Measurements from ENCODE around the gene PCCA.

The PCCA gene

DNA sequence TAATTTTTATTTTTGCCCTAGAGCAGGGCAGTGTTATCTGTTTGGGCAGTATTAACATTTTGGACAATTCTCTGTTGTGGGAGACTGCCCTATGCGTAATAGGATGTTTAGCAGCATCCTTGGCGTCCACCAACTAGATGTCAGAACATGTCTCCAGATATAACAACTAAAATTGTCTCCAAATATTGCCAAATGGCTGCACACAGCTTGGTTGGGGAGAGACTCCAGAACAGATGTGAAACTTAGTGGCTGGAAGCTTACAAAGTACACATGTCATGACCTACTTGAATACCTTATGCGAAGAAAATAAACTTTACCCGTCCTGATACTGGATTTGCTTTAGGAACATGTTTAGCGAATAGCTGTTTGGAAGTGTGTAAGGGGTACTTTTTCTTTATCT lies 376.7 kb downstream of the PCCA start:
- Mint-ChIP-seq H3K9me3 (no peaks in the 10 kb centered on the region), H3K36me3 (ENCODE audit: low read depth) (no peaks in the 10 kb centered on the region), H3K27me3 (no peaks in the 10 kb centered on the region), H3K27ac (no peak overlapping the region), H3K4me1 (no peaks in the 10 kb centered on the region), H3K4me3 (no peak overlapping the region)
- DNase-seq: no peak
- ATAC-seq: no peak

GRCh38 chr13:100470866-100471505 lies 382.1 kb downstream of the PCCA start:
- no peak overlapping the region for H3K4me3 Mint-ChIP-seq
- no peak for ATAC-seq
- no peaks in the 10 kb centered on the region for H3K27me3 Mint-ChIP-seq

DNA sequence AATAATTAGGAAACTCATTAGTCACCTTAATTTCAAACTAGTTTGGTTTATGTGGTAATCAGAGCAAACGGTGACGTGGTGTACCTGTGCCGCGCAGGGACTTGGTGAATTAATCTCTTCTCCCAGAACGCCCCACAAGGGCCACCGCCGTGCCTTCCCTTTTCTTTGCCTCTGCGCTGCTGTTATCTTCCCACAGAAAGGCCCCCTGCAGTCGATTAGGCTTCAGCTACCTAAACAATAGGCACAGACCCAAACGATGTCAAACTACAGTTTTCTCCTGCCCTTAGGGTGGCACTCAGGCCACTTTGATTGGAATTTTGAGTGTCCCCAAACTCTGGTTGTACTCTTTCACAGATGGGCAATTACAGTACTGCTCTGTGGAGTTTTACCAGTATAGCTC lies 384.2 kb downstream of the PCCA start:
- H3K27me3 Mint-ChIP-seq: no peaks in the 10 kb centered on the region
- no peak overlapping the region for H3K4me3 Mint-ChIP-seq
- DNase-seq: no peak
- H3K9me3 Mint-ChIP-seq: no peaks in the 10 kb centered on the region
- H3K27ac Mint-ChIP-seq: no peak overlapping the region
- no peak for ATAC-seq
- H3K4me1 Mint-ChIP-seq: peaks cover 5% of the 10 kb centered on the region
- no peaks in the 10 kb centered on the region for H3K36me3 Mint-ChIP-seq (ENCODE audit: low read depth)

More at GRCh38 chr13:100470866-100471505, 382.1 kb downstream of the PCCA start:
- Mint-ChIP-seq H3K9me3 (no peaks in the 10 kb centered on the region), H3K36me3 (ENCODE audit: low read depth) (no peaks in the 10 kb centered on the region), H3K27ac (no peak overlapping the region), H3K4me1 (peaks cover 5% of the 10 kb centered on the region)
- no peak for DNase-seq

DNA sequence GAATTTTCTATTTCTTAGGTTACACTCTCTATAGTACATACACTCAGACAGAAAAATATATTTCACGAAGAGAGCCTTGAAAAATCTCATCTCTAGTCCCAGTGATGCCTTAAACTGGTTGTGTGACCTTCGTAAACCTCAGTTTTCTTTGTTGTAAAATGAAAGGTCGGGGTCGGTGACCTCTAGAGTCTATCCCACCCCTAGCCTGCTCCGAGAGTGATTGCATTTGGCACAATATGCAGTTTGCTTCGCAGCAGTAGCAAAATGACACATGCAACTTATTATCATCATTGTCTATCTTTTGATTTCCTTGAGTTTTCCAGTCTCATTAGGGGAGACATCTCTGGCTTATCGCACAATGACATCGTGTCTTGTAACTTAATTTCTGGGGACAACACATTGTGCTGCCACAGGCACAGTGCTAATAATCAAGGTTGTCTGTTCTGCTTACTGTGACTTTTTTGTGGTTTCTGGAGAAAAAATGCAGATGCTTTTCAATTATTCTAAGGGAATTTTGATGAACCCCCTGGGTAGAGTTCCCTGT lies 384.7 kb downstream of the PCCA start:
- H3K27me3 Mint-ChIP-seq: no peaks in the 10 kb centered on the region
- DNase-seq: no peak
- no peak overlapping the region for H3K27ac Mint-ChIP-seq
- no peak overlapping the region for H3K4me3 Mint-ChIP-seq
- no peaks in the 10 kb centered on the region for H3K9me3 Mint-ChIP-seq
- H3K4me1 Mint-ChIP-seq: peaks cover 5% of the 10 kb centered on the region
- no peak for ATAC-seq
- H3K36me3 Mint-ChIP-seq (ENCODE audit: low read depth): no peaks in the 10 kb centered on the region

DNA sequence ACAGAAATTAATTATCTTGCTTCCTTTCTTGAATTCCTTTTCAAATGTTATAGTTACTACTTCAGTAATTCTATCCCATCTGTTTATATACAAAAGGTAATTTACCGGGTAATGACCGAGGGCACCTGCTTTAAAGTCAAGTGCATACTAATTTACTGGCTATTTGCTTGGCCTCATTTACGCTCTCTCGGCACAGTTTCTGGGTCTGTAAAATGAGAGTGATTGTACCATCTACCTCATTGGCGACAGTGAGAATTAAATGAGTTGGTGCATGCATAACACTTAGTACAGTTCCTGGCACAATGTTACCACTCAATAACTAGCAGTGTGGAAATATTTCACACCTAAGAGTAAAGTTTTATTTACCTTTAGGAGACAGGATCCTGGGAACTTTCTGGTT lies 388.1 kb downstream of the PCCA start:
- no peak for ATAC-seq
- Mint-ChIP-seq H3K36me3 (ENCODE audit: low read depth) (no peaks in the 10 kb centered on the region), H3K4me3 (no peak overlapping the region), H3K27me3 (no peaks in the 10 kb centered on the region), H3K4me1 (no peaks in the 10 kb centered on the region), H3K9me3 (no peaks in the 10 kb centered on the region), H3K27ac (no peak overlapping the region)
- DNase-seq: no peak

- Mint-ChIP-seq H3K4me1 (peaks cover 1% of the 10 kb centered on the region), H3K27me3 (no peaks in the 10 kb centered on the region), H3K36me3 (ENCODE audit: low read depth) (no peaks in the 10 kb centered on the region), H3K4me3 (no peak overlapping the region), H3K27ac (no peak overlapping the region), H3K9me3 (no peaks in the 10 kb centered on the region)
- ATAC-seq (no peak), DNase-seq (no peak)
These were observed 389.4 kb downstream of the PCCA start for GRCh38 chr13:100478107-100478809.

DNA sequence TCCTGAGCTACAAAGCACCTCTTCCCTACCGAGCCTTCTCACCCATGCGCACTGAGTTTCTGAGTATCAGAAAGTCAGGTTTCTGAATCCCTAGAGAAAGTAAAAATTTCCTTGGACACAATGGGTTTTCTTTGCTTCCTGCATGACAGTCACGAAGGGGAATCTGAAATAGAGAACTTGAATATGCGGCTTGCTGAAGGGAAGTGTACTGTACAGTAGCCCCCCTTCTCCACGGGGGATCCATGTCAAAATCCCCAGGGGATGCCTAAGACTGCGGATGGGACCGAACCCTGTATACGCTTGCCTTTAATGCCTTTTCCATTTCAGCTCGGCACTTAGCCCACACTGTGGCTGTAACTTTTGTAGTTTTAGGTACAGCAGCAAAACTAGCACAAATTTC lies 391.8 kb downstream of the PCCA start:
- Mint-ChIP-seq H3K36me3 (ENCODE audit: low read depth) (no peaks in the 10 kb centered on the region), H3K27ac (no peak overlapping the region), H3K9me3 (no peaks in the 10 kb centered on the region), H3K27me3 (no peaks in the 10 kb centered on the region), H3K4me3 (no peak overlapping the region), H3K4me1 (peaks cover 11% of the 10 kb centered on the region)
- ATAC-seq: no peak
- DNase-seq: no peak

DNA sequence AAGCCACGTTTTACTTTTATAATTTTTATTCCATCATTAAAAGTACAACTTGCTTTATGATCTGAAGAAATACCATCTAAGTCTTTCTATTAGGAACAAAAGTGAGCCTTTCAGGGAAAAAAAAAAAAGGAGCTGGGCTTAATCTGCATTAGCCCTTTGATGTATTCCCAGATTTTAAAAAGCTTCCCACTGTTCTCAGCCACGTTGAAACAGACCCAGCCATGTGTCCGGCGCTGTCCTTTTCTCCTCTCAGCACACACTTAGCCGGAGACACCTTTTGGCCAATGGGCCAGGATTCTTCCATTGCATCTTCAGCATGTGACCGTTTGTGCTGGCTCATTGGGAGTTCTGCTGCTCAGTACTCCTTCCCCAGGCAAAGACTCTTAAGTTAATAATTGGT lies 394.2 kb downstream of the PCCA start:
- Mint-ChIP-seq H3K27me3 (no peaks in the 10 kb centered on the region), H3K27ac (no peak overlapping the region), H3K4me3 (no peak overlapping the region), H3K9me3 (no peaks in the 10 kb centered on the region), H3K4me1 (peaks cover 11% of the 10 kb centered on the region), H3K36me3 (ENCODE audit: low read depth) (no peaks in the 10 kb centered on the region)
- no peak for ATAC-seq
- DNase-seq: no peak

GRCh38 chr13:100483841-100484381 lies 395.0 kb downstream of the PCCA start:
- Mint-ChIP-seq H3K4me3 (no peak overlapping the region), H3K9me3 (no peaks in the 10 kb centered on the region), H3K27ac (no peak overlapping the region), H3K36me3 (ENCODE audit: low read depth) (no peaks in the 10 kb centered on the region), H3K27me3 (no peaks in the 10 kb centered on the region), H3K4me1 (peaks cover 11% of the 10 kb centered on the region)
- DNase-seq (no peak), ATAC-seq (no peak)

DNA sequence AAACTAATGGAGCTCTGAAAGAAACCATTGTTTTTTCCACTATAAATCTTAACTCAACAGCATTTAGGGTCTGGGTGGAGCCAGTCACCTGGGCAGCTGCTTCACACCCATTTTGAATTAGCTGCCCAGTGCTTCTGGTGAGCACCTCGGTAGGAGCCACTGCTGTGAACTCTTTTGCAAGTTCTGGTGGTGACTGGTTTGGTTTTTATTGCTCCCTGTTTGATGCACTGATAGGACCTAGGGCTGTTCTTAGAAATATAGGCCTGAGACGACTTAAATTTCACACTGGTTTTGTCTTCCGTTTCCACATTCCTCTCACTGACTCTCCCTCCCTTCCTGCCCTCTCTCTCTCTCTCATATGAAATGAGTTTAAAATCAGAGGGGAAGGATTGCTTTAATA lies 395.8 kb downstream of the PCCA start:
- H3K4me3 Mint-ChIP-seq: no peak overlapping the region
- no peaks in the 10 kb centered on the region for H3K36me3 Mint-ChIP-seq (ENCODE audit: low read depth)
- H3K27ac Mint-ChIP-seq: no peak overlapping the region
- peaks cover 11% of the 10 kb centered on the region for H3K4me1 Mint-ChIP-seq
- H3K9me3 Mint-ChIP-seq: no peaks in the 10 kb centered on the region
- H3K27me3 Mint-ChIP-seq: no peaks in the 10 kb centered on the region
- ATAC-seq (no peak), DNase-seq (no peak)

GRCh38 chr13:100485265-100485664 lies 396.4 kb downstream of the PCCA start:
- no peak for ATAC-seq
- H3K36me3 Mint-ChIP-seq (ENCODE audit: low read depth): no peaks in the 10 kb centered on the region
- H3K27me3 Mint-ChIP-seq: no peaks in the 10 kb centered on the region
- H3K27ac Mint-ChIP-seq: no peak overlapping the region
- no peak overlapping the region for H3K4me3 Mint-ChIP-seq
- no peaks in the 10 kb centered on the region for H3K9me3 Mint-ChIP-seq
- H3K4me1 Mint-ChIP-seq: peaks cover 11% of the 10 kb centered on the region
- DNase-seq: no peak

- DNase-seq (no peak), ATAC-seq (no peak)
- Mint-ChIP-seq H3K36me3 (ENCODE audit: low read depth) (no peaks in the 10 kb centered on the region), H3K27me3 (no peaks in the 10 kb centered on the region), H3K4me3 (no peak overlapping the region), H3K9me3 (no peaks in the 10 kb centered on the region), H3K4me1 (no peaks in the 10 kb centered on the region), H3K27ac (no peak overlapping the region)
These were observed 401.8 kb downstream of the PCCA start for GRCh38 chr13:100490692-100491091.

DNA sequence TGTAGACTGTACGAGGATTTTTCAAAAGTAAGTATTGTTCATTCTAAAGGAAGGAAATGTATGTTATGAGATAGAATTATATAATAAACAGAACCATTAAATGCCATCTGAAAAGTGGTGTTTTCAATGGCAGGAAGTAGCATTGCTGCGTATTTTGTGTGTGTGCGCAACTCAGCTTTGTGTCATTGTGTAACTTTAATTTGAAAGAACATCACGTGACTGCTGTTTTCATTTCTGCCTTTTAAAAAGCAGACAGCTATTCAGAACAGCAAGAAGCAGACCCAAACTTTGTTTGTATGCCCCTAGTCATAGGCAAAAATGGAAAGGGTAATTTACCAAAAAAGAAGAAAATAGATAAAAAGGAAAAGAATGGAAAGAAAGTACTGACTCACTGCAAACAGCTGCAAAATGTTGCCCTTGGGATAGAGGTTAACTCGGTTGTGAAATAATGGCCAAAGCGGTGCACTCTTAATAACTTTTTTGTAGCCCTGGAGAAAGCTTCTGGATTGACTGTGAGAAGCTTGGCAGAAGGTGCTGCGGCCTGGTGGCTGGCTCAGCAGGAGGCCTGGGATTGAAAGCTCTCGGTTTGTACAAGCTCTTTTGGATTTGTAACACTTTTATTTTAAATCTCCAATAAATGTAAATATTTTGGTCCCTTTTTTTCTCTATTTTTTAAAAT lies 402.4 kb downstream of the PCCA start:
- no peaks in the 10 kb centered on the region for H3K9me3 Mint-ChIP-seq
- H3K27me3 Mint-ChIP-seq: no peaks in the 10 kb centered on the region
- ATAC-seq (no peak), DNase-seq (no peak)
- no peaks in the 10 kb centered on the region for H3K4me1 Mint-ChIP-seq
- no peak overlapping the region for H3K4me3 Mint-ChIP-seq
- H3K27ac Mint-ChIP-seq: no peak overlapping the region
- H3K36me3 Mint-ChIP-seq (ENCODE audit: low read depth): no peaks in the 10 kb centered on the region

- Mint-ChIP-seq H3K27me3 (no peaks in the 10 kb centered on the region), H3K4me3 (no peak overlapping the region), H3K27ac (no peak overlapping the region), H3K36me3 (ENCODE audit: low read depth) (no peaks in the 10 kb centered on the region), H3K9me3 (no peaks in the 10 kb centered on the region), H3K4me1 (no peaks in the 10 kb centered on the region)
- no peak for DNase-seq
- ATAC-seq: no peak
These were observed 404.5 kb downstream of the PCCA start for GRCh38 chr13:100493418-100493817.

DNA sequence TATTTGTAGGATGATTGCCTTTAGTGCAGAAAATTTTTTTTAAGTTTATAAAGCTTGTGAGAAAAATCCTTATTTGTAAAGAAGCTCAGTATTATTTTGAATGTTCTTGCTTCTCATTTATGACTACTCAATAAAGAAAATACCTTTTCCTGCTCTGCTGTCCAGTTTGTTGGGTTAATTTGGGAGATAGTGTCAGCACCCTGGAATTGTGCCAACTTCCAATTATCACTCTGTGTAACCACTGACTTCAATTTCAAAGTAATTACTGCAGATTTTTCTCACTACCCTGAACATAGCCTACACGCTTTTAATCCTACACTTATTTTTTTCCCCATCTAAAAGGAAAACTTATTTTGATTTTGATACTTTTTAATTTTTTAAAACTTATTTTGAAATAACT lies 406.6 kb downstream of the PCCA start:
- no peaks in the 10 kb centered on the region for H3K4me1 Mint-ChIP-seq
- H3K27ac Mint-ChIP-seq: no peak overlapping the region
- DNase-seq (no peak), ATAC-seq (no peak)
- no peaks in the 10 kb centered on the region for H3K36me3 Mint-ChIP-seq (ENCODE audit: low read depth)
- no peak overlapping the region for H3K4me3 Mint-ChIP-seq
- no peaks in the 10 kb centered on the region for H3K9me3 Mint-ChIP-seq
- no peaks in the 10 kb centered on the region for H3K27me3 Mint-ChIP-seq
